Measurements from ENCODE around the gene ZFYVE28.

GRCh38 chr4:2261853-2262144 is 156.6 kb downstream of the ZFYVE28 start, which contains the start of gene MXD4:
- no peak for TF ChIP-seq CTCF (IDR thresholded peaks at IDR 0.05)
- TF ChIP-seq POLR2A (IDR thresholded peaks at IDR 0.05) = peak in 1 of 2 donors; percentile 31
